ENCODE data around the gene GNAS-AS1.

Gene GNAS-AS1

GRCh38 chr20:58811334-58811733, 39.4 kb downstream of the GNAS-AS1 start:
- TF ChIP-seq CTCF (IDR thresholded peaks at IDR 0.05) = no peak
- H3K27me3 ChIP-seq = peaks cover 0 to 32% of the 10 kb centered on the region in 2 donors

GRCh38 chr20:58810879-58811250, 39.8 kb downstream of the GNAS-AS1 start:
- Histone ChIP-seq H3K9me3 (no peaks in the 10 kb centered on the region), H3K36me3 (no peaks in the 10 kb centered on the region), H3K27me3 (peaks cover 0 to 28% of the 10 kb centered on the region in 2 donors), H3K27ac (no peak overlapping the region), H3K4me3 (no peak overlapping the region), H3K4me1 (no peaks in the 10 kb centered on the region)
- intact Hi-C loops (cut with DNase I; ENCODE audit: low total_unique reads) = no loop called here
- no peak for DNase-seq
- TF ChIP-seq CTCF (IDR thresholded peaks at IDR 0.05) = no peak

More at GRCh38 chr20:58811334-58811733, 39.4 kb downstream of the GNAS-AS1 start:
- H3K9me3 ChIP-seq = no peaks in the 10 kb centered on the region
- no peak overlapping the region for H3K27ac ChIP-seq
- no peaks in the 10 kb centered on the region for H3K4me1 ChIP-seq
- no peak overlapping the region for H3K4me3 ChIP-seq
- intact Hi-C loops (cut with DNase I; ENCODE audit: low total_unique reads) = no loop called here
- no peaks in the 10 kb centered on the region for H3K36me3 ChIP-seq
- DNase-seq = no peak

GRCh38 chr20:58810116-58810878, 40.4 kb downstream of the GNAS-AS1 start:
- Histone ChIP-seq H3K27me3 (peaks cover 0 to 26% of the 10 kb centered on the region in 2 donors), H3K27ac (no peak overlapping the region)

GRCh38 chr20:58808271-58809046, 42.2 kb downstream of the GNAS-AS1 start:
- peaks cover 0 to 39% of the 10 kb centered on the region in 2 donors for H3K27me3 ChIP-seq
- intact Hi-C loops (cut with DNase I; ENCODE audit: low total_unique reads) = no loop called here
- no peak for DNase-seq
- no peak for TF ChIP-seq CTCF (IDR thresholded peaks at IDR 0.05)
- H3K4me3 ChIP-seq = no peak overlapping the region
- H3K27ac ChIP-seq = no peak overlapping the region
- no peaks in the 10 kb centered on the region for H3K36me3 ChIP-seq
- H3K4me1 ChIP-seq = no peaks in the 10 kb centered on the region
- no peaks in the 10 kb centered on the region for H3K9me3 ChIP-seq

More at GRCh38 chr20:58810116-58810878, 40.4 kb downstream of the GNAS-AS1 start:
- Histone ChIP-seq H3K36me3 (no peaks in the 10 kb centered on the region), H3K4me1 (no peaks in the 10 kb centered on the region), H3K4me3 (no peak overlapping the region), H3K9me3 (no peaks in the 10 kb centered on the region)
- TF ChIP-seq CTCF (IDR thresholded peaks at IDR 0.05) = no peak
- DNase-seq = no peak
- intact Hi-C loops (cut with DNase I; ENCODE audit: low total_unique reads) = no loop called here

- Histone ChIP-seq H3K9me3 (no peaks in the 10 kb centered on the region), H3K36me3 (no peaks in the 10 kb centered on the region), H3K27me3 (peaks cover 0 to 38% of the 10 kb centered on the region in 2 donors), H3K27ac (no peak overlapping the region), H3K4me1 (no peaks in the 10 kb centered on the region), H3K4me3 (no peak overlapping the region)
- intact Hi-C loops (cut with DNase I; ENCODE audit: low total_unique reads) = no loop called here
- no peak for TF ChIP-seq CTCF (IDR thresholded peaks at IDR 0.05)
- no peak for DNase-seq
These were observed 42.9 kb downstream of the GNAS-AS1 start for GRCh38 chr20:58807801-58808200.
